Breast epithelium (tissue), 4 donors: ENCODE results near the gene TBC1D14. TPM values are rescaled to one million over a fixed set of nuclear protein-coding genes. Genes with fewer than 3 reads are reported as not detected.

ENCODE experiments used
- DNase-seq, 2 donors: peaks; one replicate each; pipeline ENCODE4 v3.0.0-alpha.2; 2019; ENCODE audit warnings: low spot score in 2 of 2
- H3K27ac ChIP-seq, 2 donors: fragments of 200-600 bp; sonication (generic) in 1 of 2; one replicate each; pipeline ENCODE4 v1.5.1; 2016 to 2019; ENCODE audit warnings: mild to moderate bottlenecking in 1 of 2
- H3K27me3 ChIP-seq, 2 donors: fragments of 200-600 bp; sonication (generic) in 1 of 2; one replicate each; pipeline versions ENCODE4 v1.5.1 to v1.6.0; 2017 to 2019; ENCODE audit warnings: control low read depth in 1 of 2, mild to moderate bottlenecking in 1 of 2
- H3K36me3 ChIP-seq: fragments of 200-600 bp; one replicate; pipeline ENCODE4 v1.5.1; 2019
- H3K4me1 ChIP-seq, 2 donors: fragments of 200-600 bp; sonication (generic); one replicate each; pipeline ENCODE4 v1.5.1; 2016 to 2019; ENCODE audit warnings: control low read depth in 1 of 2
- H3K4me3 ChIP-seq, 3 donors: fragments of 200-600 bp; sonication (generic); 1 replicate in 2 of 3; 2 replicates in 1 of 3; pipeline ENCODE4 v1.5.1; 2016 to 2019; ENCODE audit warnings: mild to moderate bottlenecking in 3 of 3, moderate library complexity in 2 of 3
- H3K9me3 ChIP-seq, 2 donors: fragments of 200-600 bp; sonication (generic) in 1 of 2; one replicate each; pipeline ENCODE4 v1.5.1; 2016 to 2019; ENCODE audit warnings: control low read depth in 1 of 2
- CTCF ChIP-seq, 3 donors: fragments of 450-650 bp; IDR thresholded peaks; one replicate each; pipeline ENCODE4 v1.5.1; 2016 to 2017; ENCODE audit warnings: antibody characterized with exemption in 3 of 3, mild to moderate bottlenecking in 3 of 3, moderate library complexity in 3 of 3
- POLR2A ChIP-seq: fragments of 450-650 bp; IDR thresholded peaks from one replicate; pipeline ENCODE4 v1.6.1; 2016; ENCODE audit warnings: antibody characterized with exemption, mild to moderate bottlenecking, moderate library complexity
- POLR2AphosphoS5 ChIP-seq, 3 donors: sonication (generic); formaldehyde crosslinking; IDR thresholded peaks; one replicate each; pipeline ENCODE4 v1.6.1; 2017; ENCODE audit warnings: antibody characterized with exemption in 3 of 3
- intact Hi-C: fragments of 100-400 bp; cut with DNase I; formaldehyde crosslinking; loops from one replicate; pipeline ENCODE4 v1.15.1; 2023; ENCODE audit warnings: low total_unique reads
- total RNA-seq, 3 donors: library from RNA; depleted of rRNA; stranded (reverse); fragments of >200 nt; gene quantifications; one replicate each; pipeline ENCODE4 v1.1.0, GENCODE V29; 2016

Gene TBC1D14
- total RNA-seq, 3 donors from 2014 or later: 48.5 to 57.3 (median 48.7) TPM

- no peaks in the 10 kb centered on the region for H3K9me3 ChIP-seq
- no peaks in the 10 kb centered on the region for H3K36me3 ChIP-seq
- intact Hi-C loops: no loop called here
- H3K27ac ChIP-seq: peak overlapping the region in 1 of 2 donors; percentile 75
- no peaks in the 10 kb centered on the region for H3K27me3 ChIP-seq
- no peak for DNase-seq
- no peak overlapping the region for H3K4me3 ChIP-seq
- TF ChIP-seq POLR2A: no peak
- no peak for TF ChIP-seq POLR2AphosphoS5 (IDR thresholded peaks at IDR 0.05)
- TF ChIP-seq CTCF (IDR thresholded peaks at IDR 0.05): no peak
- peaks cover 7 to 9% of the 10 kb centered on the region in 2 donors for H3K4me1 ChIP-seq
These were observed 30.4 kb downstream of the TBC1D14 start for GRCh38 chr4:6939761-6940743.

GRCh38 chr4:6940744-6941137 is 31.1 kb downstream of the TBC1D14 start:
- no peaks in the 10 kb centered on the region for H3K36me3 ChIP-seq
- H3K4me3 ChIP-seq: no peak overlapping the region
- no peaks in the 10 kb centered on the region for H3K9me3 ChIP-seq
- no peaks in the 10 kb centered on the region for H3K27me3 ChIP-seq
- peaks cover 7 to 9% of the 10 kb centered on the region in 2 donors for H3K4me1 ChIP-seq
- intact Hi-C loops: no loop called here
- TF ChIP-seq POLR2AphosphoS5 (IDR thresholded peaks at IDR 0.05) (no peak), CTCF (IDR thresholded peaks at IDR 0.05) (no peak), POLR2A (no peak)
- DNase-seq: no peak
- H3K27ac ChIP-seq: peak overlapping the region in 1 of 2 donors; percentile 75

- H3K36me3 ChIP-seq: no peaks in the 10 kb centered on the region
- TF ChIP-seq POLR2A (no peak), CTCF (IDR thresholded peaks at IDR 0.05) (no peak), POLR2AphosphoS5 (IDR thresholded peaks at IDR 0.05) (no peak)
- peak overlapping the region; percentile 75 to 91 for H3K27ac ChIP-seq
- DNase-seq: no peak
- peak overlapping the region in 1 of 3 donors; percentile 11 for H3K4me3 ChIP-seq
- peaks cover 7 to 9% of the 10 kb centered on the region in 2 donors for H3K4me1 ChIP-seq
- no peaks in the 10 kb centered on the region for H3K27me3 ChIP-seq
- intact Hi-C loops: no loop called here
- H3K9me3 ChIP-seq: no peaks in the 10 kb centered on the region
These were observed 32.2 kb downstream of the TBC1D14 start for GRCh38 chr4:6941796-6942195.

- H3K4me3 ChIP-seq: no peak overlapping the region
- TF ChIP-seq POLR2AphosphoS5 (IDR thresholded peaks at IDR 0.05): no peak
- TF ChIP-seq POLR2A: no peak
- no peak for TF ChIP-seq CTCF (IDR thresholded peaks at IDR 0.05)
- H3K27ac ChIP-seq: peak overlapping the region; percentile 75 to 91
- DNase-seq: no peak
- H3K36me3 ChIP-seq: no peaks in the 10 kb centered on the region
- peaks cover 7 to 9% of the 10 kb centered on the region in 2 donors for H3K4me1 ChIP-seq
- H3K27me3 ChIP-seq: no peaks in the 10 kb centered on the region
- intact Hi-C loops: no loop called here
- H3K9me3 ChIP-seq: no peaks in the 10 kb centered on the region
These were observed 32.7 kb downstream of the TBC1D14 start for GRCh38 chr4:6942238-6942800.
